ENCODE measurements around the gene SCN9A. TPM values are rescaled to one million over a fixed set of nuclear protein-coding genes. Genes with fewer than 3 reads are reported as not detected.

The SCN9A gene
- total RNA-seq, 1 experiment from 2014 or later = 1.3 TPM

GRCh38 chr2:166284359-166284758 is 91.4 kb downstream of the SCN9A start:
- no peak overlapping the region for H3T11ph ChIP-seq (ENCODE audit: low read length)
- no peak overlapping the region for H3K4ac ChIP-seq (ENCODE audit: low read depth, low read length)
- H4K20me1 ChIP-seq (ENCODE audit: control insufficient read depth, insufficient read depth, insufficient read length) = no peaks in the 10 kb centered on the region
- no CpG with 5 or more reads among the region's 9 CpGs for WGBS (ENCODE audit: extremely low coverage, insufficient read length, low lambda C conversion rate)
- H3K27me3 ChIP-seq (ENCODE audit: insufficient read depth, low read length) = no peaks in the 10 kb centered on the region
- H4K91ac ChIP-seq (ENCODE audit: insufficient read length, low read depth, low read length) = no peak overlapping the region
- Mint-ChIP-seq H3K36me3 (ENCODE audit: insufficient read depth in 1 of 3, low read depth in 3 of 3) (no peaks in the 10 kb centered on the region), H3K27me3 (ENCODE audit: low read depth) (no peaks in the 10 kb centered on the region), H3K27ac (no peak overlapping the region; a peak in 1 of 7 replicates), H3K9me3 (no peaks in the 10 kb centered on the region), H3K4me3 (no peak overlapping the region), H3K4me1 (peaks cover 6 to 7% of the 10 kb centered on the region in 2 experiments)
- H3K9ac ChIP-seq (ENCODE audit: extremely low read depth, insufficient read length, low read length) = no peak overlapping the region
- no peak overlapping the region for H2BK120ac ChIP-seq (ENCODE audit: low read depth, low read length, poor library complexity, severe bottlenecking)
- H4K8ac ChIP-seq (replicated peaks; ENCODE audit: insufficient read length, low read depth, low read length) = no peak overlapping the region
- no peak for TF ChIP-seq CTCF (conservative IDR thresholded peaks at IDR 0.05)
- no peak overlapping the region for H2BK20ac ChIP-seq (ENCODE audit: low read depth, low read length, poor library complexity, severe bottlenecking)
- H2AFZ ChIP-seq (ENCODE audit: low read length) = no peak overlapping the region
- no peak overlapping the region for H3K23ac ChIP-seq (ENCODE audit: insufficient read length, low read depth, low read length)
- no peak overlapping the region for H2BK12ac ChIP-seq (ENCODE audit: insufficient read length, low read depth, low read length)
- no peak overlapping the region for H2BK15ac ChIP-seq (ENCODE audit: low read depth, low read length)
- H2BK5ac ChIP-seq (ENCODE audit: insufficient read length, low read length) = no peak overlapping the region
- no peaks in the 10 kb centered on the region for H3K79me2 ChIP-seq (ENCODE audit: insufficient read depth, low read length)
- no peak overlapping the region for H3K27ac ChIP-seq (ENCODE audit: insufficient read length, low read depth, low read length)
- no peak overlapping the region for H4K5ac ChIP-seq (ENCODE audit: insufficient read length, low read depth, low read length)
- H3K18ac ChIP-seq (ENCODE audit: insufficient read length, low read depth, low read length) = no peak overlapping the region
- no peaks in the 10 kb centered on the region for H3K79me1 ChIP-seq (ENCODE audit: insufficient read depth, low read depth, low read length, poor library complexity, severe bottlenecking)
- DNase-seq = no peak
- H3K4me1 ChIP-seq (ENCODE audit: insufficient read depth, low read length) = no peaks in the 10 kb centered on the region
- no peaks in the 10 kb centered on the region for H3K9me3 ChIP-seq (ENCODE audit: control insufficient read depth, low read depth, low read length)
- no peak overlapping the region for H3K56ac ChIP-seq (ENCODE audit: insufficient read length, low read depth, low read length)
- no peak overlapping the region for H2AK5ac ChIP-seq (ENCODE audit: insufficient read length, low read length)
- no peak overlapping the region; the same call in 1 of the 2 replicates for H3K14ac ChIP-seq (ENCODE audit: insufficient read depth, low read length)
- H3K4me2 ChIP-seq (ENCODE audit: insufficient read depth, insufficient read length, low read length) = no peak overlapping the region
- no peaks in the 10 kb centered on the region for H3K23me2 ChIP-seq (ENCODE audit: insufficient read length, low read depth, low read length, poor library complexity, severe bottlenecking)

All from H9 (cell line).